Mucosa of descending colon (tissue), 3 donors: ENCODE data around the gene RNF31. TPM values are rescaled to one million over a fixed set of nuclear protein-coding genes. Genes with fewer than 3 reads are reported as not detected.

ENCODE experiments used
- ATAC-seq: fragments of 200-7000 bp; cut with Tn5 transposase; one replicate; pipeline ENCODE4 v1.9.1; 2020; ENCODE audit warnings: mild to moderate bottlenecking, moderate library complexity
- DNase-seq, 3 donors: peaks; one replicate each; pipeline ENCODE4 v3.0.0-alpha.2; 2020
- H3K36me3 ChIP-seq: fragments of 200-600 bp; one replicate; pipeline ENCODE4 v1.8.0; 2021; ENCODE audit warnings: low read depth, mild to moderate bottlenecking
- H3K4me1 ChIP-seq: fragments of 200-600 bp; one replicate; pipeline ENCODE4 v1.8.0; 2021; ENCODE audit warnings: low read depth, mild to moderate bottlenecking
- H3K4me3 ChIP-seq: fragments of 200-600 bp; one replicate; pipeline ENCODE4 v1.8.0; 2021; ENCODE audit warnings: mild to moderate bottlenecking
- H3K9me3 ChIP-seq: fragments of 200-600 bp; one replicate; pipeline ENCODE4 v1.8.0; 2021; ENCODE audit warnings: mild to moderate bottlenecking
- CTCF ChIP-seq: fragments of 200-600 bp; IDR thresholded peaks from one replicate; pipeline ENCODE4 v1.8.0; 2022; ENCODE audit warnings: antibody characterized with exemption, mild to moderate bottlenecking
- intact Hi-C, 2 donors: fragments of 100-400 bp; cut with DNase I in 1 of 2; cut with micrococcal nuclease in 1 of 2; formaldehyde crosslinking; loops; one replicate each; pipeline versions ENCODE4 v1.11.0 to v1.11.1; 2022; cut with DNase I, micrococcal nuclease
- total RNA-seq, 3 donors: library from RNA; stranded (reverse); fragmentation: NEBNext Ultra II Directional in 2 of 3; extraction: Animal tissue kit (Norgen Biotek cat#: 25700) in 2 of 3; gene quantifications; one replicate each; pipeline versions ENCODE4 v1.2.1 to v1.2.4, GENCODE V29; 2021 to 2023
- donor health status: DM: no; HTN: no; CAD: no; lungs with moderate emphysema.
- donor health status: DM: no; HTN: no; CAD: no.
- donor health status: DM: no; HTN: yes; CAD: no.

The RNF31 gene
- total RNA-seq, 3 donors from 2014 or later: 52.8 to 66.2 (median 59.0) TPM

GRCh38 chr14:24159777-24160498, 12.6 kb downstream of the RNF31 start:
- DNase-seq (no peak), ATAC-seq (no peak)
- intact Hi-C loops: no loop called here
- TF ChIP-seq CTCF: no peak
- no peak overlapping the region for H3K4me3 ChIP-seq
- peaks cover 22% of the 10 kb centered on the region for H3K4me1 ChIP-seq
- H3K9me3 ChIP-seq: no peaks in the 10 kb centered on the region
- peaks cover 3% of the 10 kb centered on the region for H3K36me3 ChIP-seq

- intact Hi-C loops: no loop called here
- no peak overlapping the region for H3K4me3 ChIP-seq
- DNase-seq: no peak
- peaks cover 3% of the 10 kb centered on the region for H3K36me3 ChIP-seq
- TF ChIP-seq CTCF: no peak
- H3K9me3 ChIP-seq: no peaks in the 10 kb centered on the region
- ATAC-seq: peak; percentile 1
- peaks cover 22% of the 10 kb centered on the region for H3K4me1 ChIP-seq
Observed at GRCh38 chr14:24160499-24160849, 13.2 kb downstream of the RNF31 start.

DNA sequence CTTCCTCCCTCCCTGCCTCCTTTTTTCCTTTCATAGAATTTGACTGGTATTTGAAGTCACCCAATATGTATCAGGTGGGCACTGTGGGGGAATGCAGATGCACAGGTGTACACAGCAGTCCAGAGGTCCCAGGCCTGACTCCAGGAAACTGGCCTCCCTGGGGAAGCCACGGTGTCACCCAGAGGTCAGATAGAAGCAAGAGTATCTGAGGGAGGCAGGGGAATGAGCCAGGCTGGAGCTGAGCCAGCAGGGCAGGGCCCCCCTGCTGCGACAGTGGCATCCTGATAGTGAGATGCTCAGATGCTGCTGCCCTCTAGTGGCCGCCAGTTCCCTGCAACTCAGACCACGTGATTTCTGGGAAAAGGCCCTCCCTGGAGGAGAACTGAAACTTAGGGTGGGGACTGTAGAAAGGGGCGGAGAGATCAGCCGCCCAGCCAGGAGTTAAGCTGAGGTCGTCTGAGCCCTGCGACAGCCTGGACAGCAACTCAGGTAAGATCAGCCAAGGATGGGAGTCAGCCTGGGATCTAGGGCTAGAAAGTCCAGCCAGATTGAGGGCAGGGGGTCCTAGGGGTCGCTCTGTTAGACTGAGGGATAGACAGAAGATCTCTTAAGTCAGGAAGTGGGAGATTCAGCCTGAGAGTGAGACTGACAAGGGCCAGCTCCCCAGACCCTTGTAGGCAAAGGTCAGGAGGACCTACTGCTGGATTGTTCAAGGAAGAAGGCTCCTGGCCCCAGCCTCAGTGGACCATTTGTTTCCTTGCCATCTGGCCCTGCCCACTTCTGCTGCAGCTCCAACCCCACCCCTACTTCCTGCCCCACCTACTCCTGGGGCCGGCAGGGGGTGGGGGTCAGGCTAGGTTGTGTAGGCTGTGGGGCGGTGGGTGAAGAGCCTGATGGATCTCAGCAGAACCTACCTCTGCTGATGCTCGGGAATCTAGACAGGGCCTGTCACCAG, 13.8 kb downstream of the RNF31 start, which contains the start of gene IRF9:
IRF9 (plus strand) TSS at position 416 of the 955 bp plus-strand sequence. CDS start 880 bp downstream, outside the sequence.
- peaks cover 3% of the 10 kb centered on the region for H3K36me3 ChIP-seq
- peak; percentile 95 for ATAC-seq
- intact Hi-C loops: no loop called here

GRCh38 chr14:24162093-24162492, 14.8 kb downstream of the RNF31 start:
- H3K36me3 ChIP-seq: peaks cover 1% of the 10 kb centered on the region
- peak in 1 of 3 donors; percentile 46 for DNase-seq
- H3K4me1 ChIP-seq: peaks cover 22% of the 10 kb centered on the region
- intact Hi-C loops: no loop called here
- no peak for ATAC-seq
- H3K9me3 ChIP-seq: no peaks in the 10 kb centered on the region
- peak overlapping the region; percentile 31 for H3K4me3 ChIP-seq
- no peak for TF ChIP-seq CTCF

More for the DNA sequence above, 13.8 kb downstream of the RNF31 start, which contains the start of gene IRF9:
- peak; percentile 93 for TF ChIP-seq CTCF
- Histone ChIP-seq H3K9me3 (no peaks in the 10 kb centered on the region), H3K4me1 (peaks cover 22% of the 10 kb centered on the region), H3K4me3 (peak within 1 kb of the TSS; percentile 31)
- peak; percentile 97 to 100 (median 98) for DNase-seq

- H3K4me1 ChIP-seq: peaks cover 22% of the 10 kb centered on the region
- no peak overlapping the region for H3K4me3 ChIP-seq
- DNase-seq: peak in 1 of 3 donors; percentile 40
- H3K36me3 ChIP-seq: no peaks in the 10 kb centered on the region
- no peak for TF ChIP-seq CTCF
- intact Hi-C loops: no loop called here
- H3K9me3 ChIP-seq: no peaks in the 10 kb centered on the region
- no peak for ATAC-seq
Observed at GRCh38 chr14:24164518-24164991, 17.3 kb downstream of the RNF31 start.
